GM18511 (cell line): Measurements from ENCODE around the gene RUBCN.
"Not testable (repeated sequence)": the region's sequence is repeated elsewhere in the genome, so short reads cannot be mapped to it uniquely, and the experiment has no call there.

Experiments
- ATAC-seq: cut with Tn5 transposase; IDR thresholded peaks from one replicate; pipeline ENCODE4 v1.9.1; 2021; ENCODE audit warnings: mild to moderate bottlenecking, moderate library complexity; ENCODE audit not compliant: unreplicated experiment

Gene RUBCN

GRCh38 chr3:197736010-197736490 is 654 bp downstream of the RUBCN start:
- ATAC-seq = no peak

DNA sequence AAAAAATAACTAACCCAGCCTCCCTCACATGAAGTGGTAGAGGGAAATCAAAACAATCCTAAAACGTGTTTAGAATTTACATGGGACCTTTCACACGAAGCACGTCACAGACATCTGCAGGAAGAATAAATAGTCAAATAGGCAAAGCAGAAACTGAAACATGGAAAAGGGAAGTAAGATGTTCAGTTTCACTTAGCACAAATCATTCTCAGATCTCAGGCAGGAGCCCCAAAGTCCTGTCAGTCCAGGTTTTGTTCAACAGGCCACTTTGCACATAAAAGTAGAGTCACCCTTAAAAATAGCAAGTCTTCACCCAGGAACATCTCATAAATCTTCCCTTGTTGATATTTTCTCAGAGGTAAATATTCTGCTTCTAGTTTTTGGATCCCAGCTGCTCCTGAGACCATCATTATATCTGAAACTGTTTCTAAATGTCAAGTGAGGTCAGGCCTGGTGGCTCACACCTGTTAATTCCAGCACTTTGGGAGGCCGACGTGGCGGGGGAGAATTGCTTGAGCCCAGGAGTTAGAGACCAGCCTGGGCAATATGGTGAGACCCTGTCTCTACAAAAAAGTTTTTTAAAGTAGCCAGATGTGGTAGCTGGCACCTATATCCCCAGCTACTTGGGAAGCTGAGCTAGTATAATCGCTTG is 1.9 kb downstream of the RUBCN start:
- ATAC-seq = peak; percentile 46

DNA sequence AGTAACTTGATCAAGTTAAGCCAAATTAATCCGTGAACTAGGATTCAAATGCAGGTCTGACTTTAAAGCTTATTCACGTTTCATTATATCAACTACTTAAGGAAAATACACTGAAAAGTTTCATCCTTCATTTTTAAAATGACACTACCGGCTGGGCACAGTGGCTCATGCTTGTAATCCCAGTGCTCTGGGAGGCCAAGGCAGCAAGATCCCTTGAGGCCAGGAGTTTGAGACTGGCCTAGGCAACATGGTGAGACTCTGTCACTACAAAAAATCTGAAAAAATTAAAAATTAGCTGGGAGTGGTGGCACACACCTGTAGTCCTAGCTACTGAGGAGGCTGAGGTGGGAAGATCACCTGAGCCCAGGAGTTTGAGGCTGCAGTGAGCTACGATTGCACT is 3.7 kb downstream of the RUBCN start:
- ATAC-seq = no peak

GRCh38 chr3:197731483-197731882 is 5.2 kb downstream of the RUBCN start:
- ATAC-seq = not testable (repeated sequence)

DNA sequence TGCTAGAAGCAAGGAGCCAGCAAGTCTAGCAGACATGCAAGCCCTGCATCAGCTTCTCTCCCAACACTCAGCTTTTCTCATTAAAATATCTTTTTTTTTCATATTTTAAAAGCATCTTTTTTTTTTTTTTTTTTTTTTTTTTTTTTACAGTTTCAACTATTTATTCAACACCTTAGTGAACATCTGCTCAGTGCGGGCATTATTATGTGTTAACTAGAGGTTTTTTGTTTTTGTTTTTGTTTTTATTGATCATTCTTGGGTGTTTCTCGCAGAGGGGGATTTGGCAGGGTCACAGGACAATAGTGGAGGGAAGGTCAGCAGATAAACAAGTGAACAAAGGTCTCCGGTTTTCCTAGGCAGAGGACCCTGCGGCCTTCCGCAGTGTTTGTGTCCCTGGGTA is 5.9 kb downstream of the RUBCN start:
- ATAC-seq = not testable (repeated sequence)

DNA sequence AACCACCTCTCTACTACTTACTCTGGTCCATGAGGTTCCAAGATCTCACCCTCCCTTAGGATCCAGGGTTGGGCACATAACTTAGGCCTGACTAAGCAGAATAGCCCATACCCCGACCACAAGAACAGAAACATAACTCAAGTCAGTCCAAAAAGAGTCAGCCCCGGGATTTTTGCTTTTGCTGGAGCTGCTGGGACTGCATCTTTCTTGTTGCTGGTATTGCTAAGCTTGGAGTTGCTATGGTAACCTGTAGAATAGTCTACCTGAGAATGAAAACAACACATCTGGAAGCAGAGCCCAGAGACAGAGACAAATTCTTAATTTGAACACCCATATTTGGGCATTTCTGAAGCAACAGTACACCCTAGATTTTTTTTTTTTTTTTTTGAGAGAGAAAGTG is 6.5 kb downstream of the RUBCN start:
- peak; percentile 31 for ATAC-seq

GRCh38 chr3:197728487-197728886 is 8.2 kb downstream of the RUBCN start:
- no peak for ATAC-seq

DNA sequence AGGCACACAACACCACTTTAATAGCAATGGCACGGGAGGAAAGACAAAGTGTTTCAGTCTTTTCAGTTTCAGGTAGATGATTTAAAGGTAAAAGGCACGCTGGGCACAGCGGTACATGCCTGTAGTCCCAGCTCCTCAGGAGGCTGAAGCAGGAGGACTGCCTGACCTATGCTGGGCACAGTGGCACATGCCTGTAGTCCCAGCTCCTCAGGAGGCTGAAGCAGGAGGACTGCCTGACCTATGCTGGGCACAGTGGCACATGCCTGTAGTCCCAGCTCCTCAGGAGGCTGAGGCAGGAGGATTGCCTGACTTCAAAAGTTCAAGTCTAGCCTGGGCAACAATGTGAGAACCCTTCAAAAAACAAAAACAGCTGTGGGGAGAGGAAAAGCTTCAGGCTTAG is 8.8 kb downstream of the RUBCN start:
- not testable (repeated sequence) for ATAC-seq

DNA sequence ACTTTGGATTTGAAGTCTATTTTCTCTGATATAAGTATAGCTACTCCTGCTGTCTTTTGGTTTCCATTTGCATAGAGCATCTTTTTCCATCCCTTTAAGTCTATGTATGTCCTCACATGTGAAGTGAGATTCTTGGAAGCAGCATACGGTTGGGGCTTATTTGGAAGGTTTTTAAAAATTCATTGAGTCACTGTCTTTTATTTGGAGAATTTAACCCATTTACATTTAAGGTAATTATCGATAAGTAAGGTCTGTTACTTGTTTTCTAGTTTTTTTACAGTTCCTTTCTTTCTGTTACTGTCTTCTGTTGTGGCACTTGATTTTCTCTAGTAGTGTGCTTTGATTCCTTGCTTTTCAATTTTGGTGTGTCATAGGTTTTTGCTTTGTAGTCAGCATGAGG is 14.0 kb downstream of the RUBCN start:
- no peak for ATAC-seq

- ATAC-seq = no peak
Observed at GRCh38 chr3:197720694-197721093, 16.0 kb downstream of the RUBCN start.

- ATAC-seq = no peak
Observed at GRCh38 chr3:197718891-197719290, 17.8 kb downstream of the RUBCN start.

DNA sequence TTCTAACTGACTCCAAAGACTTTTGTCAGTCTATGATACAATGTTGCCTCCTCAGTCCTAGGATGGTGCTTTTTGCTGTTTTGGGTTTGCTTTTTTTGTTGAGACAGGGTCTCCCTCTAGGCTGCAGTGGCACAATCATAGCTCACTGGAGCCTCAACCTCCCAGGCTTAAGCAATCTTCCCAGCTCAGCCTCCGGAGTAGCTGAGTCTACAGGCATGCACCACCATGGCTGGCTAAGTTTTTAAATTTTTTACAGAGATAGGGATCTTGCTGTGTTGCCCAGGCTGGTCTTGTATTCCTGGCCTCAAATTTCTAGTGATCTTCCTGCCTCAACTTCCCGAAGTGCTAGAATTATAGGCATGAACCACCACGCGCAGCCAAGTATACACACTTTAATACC is 22.5 kb downstream of the RUBCN start:
- no peak for ATAC-seq

DNA sequence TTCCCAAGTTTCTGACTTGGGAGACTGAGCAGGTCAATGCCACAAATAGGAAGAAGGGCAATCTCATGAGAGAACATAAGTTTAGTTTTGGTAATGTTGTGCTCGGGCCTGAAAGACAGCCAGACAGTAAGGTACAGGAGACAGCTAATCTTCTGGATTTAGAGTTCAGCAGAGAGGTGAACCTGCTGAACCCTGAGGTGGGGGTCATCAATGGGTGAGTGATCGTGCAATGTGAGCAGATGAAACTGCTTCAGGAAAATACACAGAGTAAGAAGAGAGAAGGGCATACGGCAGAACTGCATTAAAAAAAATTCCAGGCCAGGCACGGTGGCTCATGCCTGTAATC is 23.3 kb downstream of the RUBCN start:
- peak; percentile 33 for ATAC-seq

- ATAC-seq = peak; percentile 91
Observed at GRCh38 chr3:197711973-197712707, 24.6 kb downstream of the RUBCN start.

- ATAC-seq = not testable (repeated sequence)
Observed at GRCh38 chr3:197710965-197711364, 25.7 kb downstream of the RUBCN start.

- ATAC-seq = no peak
Observed at GRCh38 chr3:197709135-197709534, 27.6 kb downstream of the RUBCN start.

DNA sequence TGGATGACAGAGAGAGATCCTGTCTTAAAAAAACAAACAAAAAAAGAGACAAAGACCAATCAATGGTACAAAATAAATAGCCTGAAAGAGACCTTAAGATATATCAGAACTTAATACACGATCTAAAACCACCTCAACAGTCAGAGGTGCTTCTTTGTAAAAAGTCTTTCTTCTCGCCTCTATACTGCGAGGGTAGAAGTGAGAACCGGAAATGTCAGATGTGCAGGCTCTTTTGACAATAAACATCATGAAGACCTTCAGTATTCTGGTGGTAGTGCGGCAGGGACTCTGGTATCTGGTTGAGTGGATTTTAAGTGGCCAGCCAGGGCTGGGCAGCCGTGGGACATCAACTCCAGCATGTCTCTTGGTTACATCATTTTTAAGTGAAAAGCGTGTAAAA is 30.0 kb downstream of the RUBCN start:
- no peak for ATAC-seq

- ATAC-seq = no peak
Observed at GRCh38 chr3:197701841-197702240, 34.9 kb downstream of the RUBCN start.

DNA sequence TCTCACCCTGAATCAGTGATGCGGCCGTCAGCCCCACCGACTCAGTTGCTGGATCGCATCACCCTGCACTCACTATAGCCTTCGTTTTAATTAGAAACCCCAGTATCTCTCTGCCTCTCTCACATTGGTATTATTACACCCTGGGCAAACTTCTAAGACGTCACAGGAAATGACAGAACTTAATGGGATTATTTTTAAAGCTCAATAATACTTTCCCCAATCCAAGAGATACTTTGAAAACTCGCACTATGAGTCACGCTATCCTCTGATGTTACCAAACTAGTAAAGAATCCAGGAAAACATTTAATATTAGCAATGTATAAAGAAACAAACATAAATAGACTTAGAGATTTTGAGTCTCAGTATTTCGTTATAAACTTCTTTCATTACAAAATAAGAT is 36.6 kb downstream of the RUBCN start:
- ATAC-seq = no peak

DNA sequence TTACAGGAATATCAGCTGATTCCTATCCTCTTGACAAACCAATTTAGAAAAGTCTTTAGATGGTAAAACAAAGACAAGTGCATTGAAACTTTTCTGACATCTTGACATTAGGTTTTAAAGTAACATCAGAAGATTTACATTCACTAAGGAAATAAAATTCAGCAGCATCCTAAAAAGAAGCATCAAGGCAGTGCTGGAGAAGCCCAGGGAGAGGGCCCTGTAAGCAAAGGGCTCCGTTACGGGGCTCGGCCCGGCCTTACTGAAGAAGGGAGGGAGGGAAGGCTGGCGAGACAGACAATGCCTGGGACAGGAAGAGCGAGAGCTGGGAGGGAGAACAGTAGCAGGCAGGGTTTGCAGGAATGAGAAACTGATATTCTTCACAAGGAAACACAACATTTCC is 39.3 kb downstream of the RUBCN start:
- no peak for ATAC-seq

DNA sequence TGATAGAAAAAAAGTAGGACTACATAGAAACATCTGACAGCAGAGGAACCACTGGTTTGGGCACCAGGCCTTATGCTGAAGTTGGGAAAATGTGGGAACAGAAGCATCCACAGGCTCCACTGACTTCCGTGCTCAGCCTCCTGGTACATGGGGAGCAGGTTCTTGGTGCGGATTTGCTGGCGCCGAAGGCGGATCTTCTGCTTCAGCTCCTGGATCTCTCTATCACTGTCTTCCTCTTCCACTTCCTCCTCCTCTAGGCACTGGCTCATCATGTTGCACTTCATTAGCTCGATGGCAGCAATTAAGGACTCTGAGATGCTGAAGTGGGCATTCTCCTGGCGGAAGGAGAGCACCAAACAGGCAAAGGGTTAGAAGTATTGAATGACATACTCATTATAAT is 42.5 kb downstream of the RUBCN start:
- ATAC-seq = no peak

GRCh38 chr3:197692641-197693040 is 44.1 kb downstream of the RUBCN start:
- ATAC-seq = no peak

DNA sequence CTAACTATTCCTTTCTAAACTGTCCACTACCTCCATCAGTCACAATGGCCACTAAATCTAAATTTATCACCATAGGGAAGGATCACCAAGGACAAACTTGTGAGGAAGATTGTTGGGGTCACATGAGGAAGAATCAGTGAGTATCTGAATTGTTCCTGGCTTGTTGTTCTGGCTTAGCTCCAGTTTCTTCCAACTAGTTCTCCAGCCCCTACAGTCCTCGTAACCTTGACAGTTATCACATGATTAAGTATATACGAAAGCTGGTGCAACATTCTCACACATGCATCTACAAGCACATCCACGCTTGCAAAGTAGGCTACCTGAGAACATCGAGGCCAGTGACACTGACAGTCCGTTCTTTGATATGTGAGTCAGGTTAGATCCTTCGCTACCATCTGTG is 46.0 kb downstream of the RUBCN start:
- no peak for ATAC-seq
